ENCODE results near the gene UGT2B15.

DNA sequence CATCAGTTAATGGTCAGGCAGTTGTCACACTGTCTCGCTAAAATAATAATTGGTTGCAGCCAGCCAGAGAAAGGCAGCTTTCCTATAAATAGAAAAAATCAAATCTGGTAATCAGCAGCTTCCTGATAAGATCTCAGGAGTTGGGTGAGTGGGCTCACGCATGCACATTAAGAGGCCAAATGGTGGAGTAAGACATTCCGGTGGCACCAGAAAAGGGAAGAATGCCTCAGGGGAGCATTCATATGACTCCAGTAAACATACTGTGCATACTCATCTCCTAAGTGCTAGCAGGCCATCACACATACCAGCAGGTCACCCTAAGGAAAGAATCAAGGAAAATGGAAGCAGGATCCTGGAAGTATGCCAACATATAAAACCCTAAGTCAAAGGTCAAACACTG is 40.1 kb downstream of the UGT2B15 start:
- TF ChIP-seq, protein P1, sequence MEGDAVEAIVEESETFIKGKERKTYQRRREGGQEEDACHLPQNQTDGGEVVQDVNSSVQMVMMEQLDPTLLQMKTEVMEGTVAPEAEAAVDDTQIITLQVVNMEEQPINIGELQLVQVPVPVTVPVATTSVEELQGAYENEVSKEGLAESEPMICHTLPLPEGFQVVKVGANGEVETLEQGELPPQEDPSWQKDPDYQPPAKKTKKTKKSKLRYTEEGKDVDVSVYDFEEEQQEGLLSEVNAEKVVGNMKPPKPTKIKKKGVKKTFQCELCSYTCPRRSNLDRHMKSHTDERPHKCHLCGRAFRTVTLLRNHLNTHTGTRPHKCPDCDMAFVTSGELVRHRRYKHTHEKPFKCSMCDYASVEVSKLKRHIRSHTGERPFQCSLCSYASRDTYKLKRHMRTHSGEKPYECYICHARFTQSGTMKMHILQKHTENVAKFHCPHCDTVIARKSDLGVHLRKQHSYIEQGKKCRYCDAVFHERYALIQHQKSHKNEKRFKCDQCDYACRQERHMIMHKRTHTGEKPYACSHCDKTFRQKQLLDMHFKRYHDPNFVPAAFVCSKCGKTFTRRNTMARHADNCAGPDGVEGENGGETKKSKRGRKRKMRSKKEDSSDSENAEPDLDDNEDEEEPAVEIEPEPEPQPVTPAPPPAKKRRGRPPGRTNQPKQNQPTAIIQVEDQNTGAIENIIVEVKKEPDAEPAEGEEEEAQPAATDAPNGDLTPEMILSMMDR (IDR thresholded peaks at IDR 0.05) = no peak
- TF ChIP-seq POLR2AphosphoS5 (IDR thresholded peaks at IDR 0.05) (no peak), POLR2A (IDR thresholded peaks at IDR 0.05; ENCODE audit: low read depth) (no peak), EP300 (IDR thresholded peaks at IDR 0.05) (no peak)
